Embryonic facial prominence (tissue), 1 donor: ENCODE data around the gene CCSER1.

Experiments
- DNase-seq: peaks from one replicate; pipeline ENCODE4 v3.0.0-alpha.2; 2016; ENCODE audit errors: extremely low spot score

CCSER1 gene

GRCh38 chr4:90545380-90545779 lies 418.2 kb downstream of the CCSER1 start:
- no peak for DNase-seq

GRCh38 chr4:90546114-90546513 lies 418.9 kb downstream of the CCSER1 start:
- no peak for DNase-seq

GRCh38 chr4:90570615-90571014 lies 443.4 kb downstream of the CCSER1 start:
- no peak for DNase-seq

DNA sequence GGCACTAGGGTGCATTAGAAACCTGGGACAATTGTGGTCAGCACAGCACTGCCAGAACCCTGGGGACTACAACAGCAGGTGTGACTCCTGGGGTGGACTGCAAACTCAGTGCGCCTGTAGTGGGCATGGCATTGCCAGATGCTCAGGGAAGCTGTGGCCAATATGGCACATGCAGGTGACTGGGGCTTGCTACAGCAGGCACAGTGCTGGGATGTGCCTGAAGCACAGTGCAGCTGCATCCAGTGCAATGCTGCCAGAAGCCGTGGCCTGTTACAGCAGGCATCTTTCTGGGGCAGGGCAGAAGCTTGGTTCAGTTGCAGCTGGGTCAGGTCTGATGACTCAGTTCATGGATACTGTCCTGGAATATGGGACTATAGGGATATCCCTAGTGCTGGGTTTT lies 445.8 kb downstream of the CCSER1 start:
- DNase-seq, result no peak

- no peak for DNase-seq
Observed at GRCh38 chr4:90575371-90575770, 448.2 kb downstream of the CCSER1 start.

- no peak for DNase-seq
Observed at GRCh38 chr4:90580326-90580725, 453.1 kb downstream of the CCSER1 start.

- no peak for DNase-seq
Observed at GRCh38 chr4:90582087-90582486, 454.9 kb downstream of the CCSER1 start.

DNA sequence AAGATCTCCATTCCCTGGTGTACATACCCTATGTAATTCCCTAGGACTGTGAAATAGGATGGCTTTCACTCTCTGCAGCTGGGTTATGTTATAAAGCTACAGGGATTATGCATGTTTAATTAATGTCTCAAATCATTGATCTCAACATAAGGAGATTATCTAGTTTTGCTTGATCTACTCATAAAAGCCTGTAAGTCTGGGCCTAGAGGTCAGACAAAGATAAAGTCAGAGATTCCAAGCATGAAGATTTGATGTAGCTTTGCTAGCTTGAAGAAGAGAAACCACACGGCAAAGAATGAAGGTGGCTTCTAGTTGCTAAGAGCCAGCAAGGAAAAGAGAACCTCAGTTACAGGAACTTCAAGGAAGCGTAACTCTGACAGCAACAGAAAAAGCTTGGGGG lies 456.9 kb downstream of the CCSER1 start:
- DNase-seq, result no peak

- no peak for DNase-seq
Observed at GRCh38 chr4:90585961-90586360, 458.8 kb downstream of the CCSER1 start.

GRCh38 chr4:90586799-90587198 lies 459.6 kb downstream of the CCSER1 start:
- DNase-seq, result no peak

DNA sequence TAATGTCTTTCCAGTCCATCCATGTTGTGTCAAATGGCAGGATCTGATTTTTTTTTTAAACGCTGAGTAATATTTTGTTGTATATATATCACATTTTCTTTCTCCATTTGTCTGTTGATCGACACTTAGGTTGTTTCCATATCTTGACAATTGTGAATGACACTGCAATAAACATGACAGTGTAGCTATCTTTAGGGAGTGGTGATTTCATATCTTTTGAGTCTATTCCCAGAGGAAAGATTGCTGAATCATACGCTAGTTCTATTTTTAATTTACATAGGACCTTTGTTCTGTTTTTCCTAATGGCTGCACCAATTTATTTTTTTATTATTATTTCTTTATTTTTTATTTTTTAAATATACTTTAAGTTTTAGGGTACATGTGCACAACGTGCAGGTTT lies 470.7 kb downstream of the CCSER1 start:
- no peak for DNase-seq

DNA sequence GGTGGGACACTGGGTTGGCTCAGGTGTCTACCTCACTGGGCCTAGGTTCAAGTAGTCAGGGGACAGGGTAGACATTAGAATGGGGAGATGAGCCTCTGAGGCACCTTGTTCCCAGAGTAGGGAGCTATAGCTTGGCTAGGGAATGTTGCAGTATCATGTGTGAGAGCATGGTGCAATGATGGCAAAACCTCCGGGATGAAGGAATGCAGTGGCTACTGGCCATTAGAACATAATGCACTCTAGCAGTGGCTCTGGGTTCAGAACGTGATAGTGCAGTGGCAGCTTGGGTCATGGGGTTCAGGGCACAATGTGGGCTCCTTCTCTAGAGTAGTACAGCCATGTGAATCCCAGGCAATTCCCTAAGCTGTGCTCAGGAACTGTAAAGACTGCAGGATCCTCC lies 471.5 kb downstream of the CCSER1 start:
- no peak for DNase-seq

DNA sequence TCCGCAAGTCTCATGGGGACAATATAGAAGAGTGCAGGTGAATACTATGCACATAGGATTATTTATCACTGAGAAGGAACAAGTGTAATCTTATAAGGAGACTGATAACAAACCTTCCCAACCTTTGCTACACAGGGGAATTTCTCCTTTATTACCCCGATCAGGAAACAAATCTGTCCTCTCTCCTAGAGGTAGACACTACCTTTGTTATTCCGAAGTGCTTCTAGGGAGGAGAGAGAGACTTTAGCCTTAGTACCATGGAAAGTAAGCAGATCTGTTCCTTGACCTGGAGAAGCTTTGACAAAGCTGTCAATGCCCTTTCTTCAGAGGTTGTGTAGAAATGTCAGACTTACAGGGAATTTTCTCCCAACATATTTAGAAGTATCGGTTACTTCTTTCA lies 475.5 kb downstream of the CCSER1 start:
- no peak for DNase-seq

GRCh38 chr4:90603540-90603939 lies 476.3 kb downstream of the CCSER1 start:
- DNase-seq, result no peak

GRCh38 chr4:90606781-90607180 lies 479.6 kb downstream of the CCSER1 start:
- no peak for DNase-seq

GRCh38 chr4:90614371-90614770 lies 487.2 kb downstream of the CCSER1 start:
- no peak for DNase-seq

- no peak for DNase-seq
Observed at GRCh38 chr4:90621080-90621479, 493.9 kb downstream of the CCSER1 start.

DNA sequence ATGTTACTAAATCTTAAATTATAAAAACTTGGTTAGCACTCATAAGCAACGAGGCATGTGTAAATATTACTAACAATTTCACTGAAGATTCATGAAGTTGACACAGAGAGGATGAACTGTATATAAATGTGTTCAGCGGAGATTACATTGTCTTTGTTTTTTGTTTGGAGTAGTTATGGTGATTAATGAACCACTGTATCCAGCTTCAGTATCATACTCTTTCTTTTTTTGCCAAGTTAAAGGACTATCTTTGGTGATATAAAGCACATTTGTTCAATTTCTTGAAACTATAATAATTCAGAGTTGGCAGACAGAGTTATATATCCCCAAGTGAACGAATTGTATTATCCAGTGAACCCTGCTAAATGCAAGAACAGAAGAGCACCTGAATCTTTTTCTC lies 497.6 kb downstream of the CCSER1 start:
- no peak for DNase-seq

- DNase-seq, result no peak
Observed at GRCh38 chr4:90641861-90642599, 514.8 kb downstream of the CCSER1 start.

- no peak for DNase-seq
Observed at GRCh38 chr4:90643156-90643555, 516.0 kb downstream of the CCSER1 start.

DNA sequence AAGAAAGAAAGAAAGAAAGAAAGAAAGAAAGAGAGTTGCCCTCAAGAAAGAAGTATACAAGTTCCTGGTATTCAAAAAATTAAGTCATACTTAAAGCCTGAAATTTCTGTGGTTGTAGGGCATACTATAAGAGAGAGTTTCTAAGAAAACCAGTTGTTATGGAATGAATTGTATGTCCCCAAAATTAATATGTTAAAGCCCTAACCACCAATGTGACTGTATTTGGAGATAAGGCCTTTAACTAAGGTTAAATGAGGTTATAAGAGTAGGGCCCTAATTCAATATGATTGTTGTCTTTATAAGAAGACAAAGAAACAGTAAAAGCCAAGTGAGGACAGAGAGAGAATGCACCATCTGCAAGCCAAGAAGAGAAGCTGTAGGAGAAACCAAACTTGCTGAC lies 521.1 kb downstream of the CCSER1 start:
- DNase-seq, result no peak

DNA sequence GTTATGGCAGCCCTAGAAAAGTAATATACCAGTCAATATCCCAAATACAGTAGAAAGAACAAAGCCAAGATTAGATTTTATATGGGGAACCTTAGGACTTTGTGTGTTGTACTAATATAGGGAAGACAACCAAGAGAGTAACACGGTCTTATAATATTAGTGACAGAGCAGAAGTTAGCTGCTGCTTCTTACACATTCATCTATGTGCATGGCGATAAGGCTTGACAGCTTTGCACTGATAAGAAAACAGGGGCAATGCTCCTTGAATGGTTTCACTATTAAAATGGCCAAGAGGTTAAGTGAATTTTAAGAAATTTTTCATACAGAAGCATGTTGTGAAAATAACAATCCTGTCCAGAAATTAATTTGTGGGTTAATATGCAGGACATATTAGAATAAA lies 521.6 kb downstream of the CCSER1 start:
- no peak for DNase-seq

DNA sequence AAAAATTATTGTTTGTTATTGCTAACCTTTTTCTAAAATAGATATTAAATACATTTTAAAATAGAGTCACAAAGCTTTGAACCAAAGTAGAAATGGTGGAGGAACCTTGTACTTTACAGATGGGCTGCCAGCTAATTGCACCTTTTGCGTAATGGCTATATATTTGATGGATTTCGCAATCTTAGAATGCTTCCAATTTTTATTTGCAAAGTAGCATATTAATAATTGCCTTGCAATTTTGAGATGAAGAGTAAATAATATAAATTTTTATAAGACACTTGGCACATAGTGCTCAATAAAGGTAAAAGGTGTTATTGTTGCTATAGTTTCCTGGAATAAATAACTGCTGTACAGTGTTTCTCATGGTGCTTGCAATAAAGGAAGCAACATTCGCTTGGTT lies 533.5 kb downstream of the CCSER1 start:
- DNase-seq, result no peak

GRCh38 chr4:90670183-90670582 lies 543.0 kb downstream of the CCSER1 start:
- no peak for DNase-seq
